ENCODE measurements around the gene TPM4.
"Not testable (repeated sequence)": the region's sequence is repeated elsewhere in the genome, so short reads cannot be mapped to it uniquely, and the experiment has no call there.

Gene TPM4

DNA sequence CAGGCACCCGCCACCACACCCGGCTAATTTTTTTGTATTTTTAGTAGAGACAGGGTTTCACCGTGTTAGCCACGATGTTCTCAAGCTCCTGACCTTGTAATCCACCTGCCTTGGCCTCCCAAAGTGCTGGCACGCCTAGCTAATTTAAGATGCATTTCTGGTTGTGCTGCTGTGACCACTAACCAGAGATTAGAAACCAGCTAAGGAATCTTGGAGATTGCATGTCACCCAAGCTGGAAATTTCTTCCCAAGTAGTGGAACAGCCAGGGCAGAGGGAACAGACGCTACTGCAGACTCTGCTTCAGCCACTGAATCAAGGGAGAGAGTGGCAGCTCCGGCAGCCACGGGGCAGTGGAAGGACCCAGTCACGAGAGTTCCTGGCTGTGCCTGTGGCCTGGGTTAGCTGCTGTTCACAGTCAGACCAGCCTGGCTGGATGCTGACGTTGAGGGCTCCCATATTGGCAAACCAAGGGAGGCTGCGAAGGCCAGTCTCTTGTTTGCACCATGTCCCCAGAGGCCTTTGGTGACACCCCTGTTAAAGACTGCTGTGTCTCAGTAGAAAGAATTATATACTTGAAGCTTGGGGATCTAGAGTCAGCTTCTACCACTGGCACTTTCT lies 7.9 kb downstream of the TPM4 start:
- TF ChIP-seq, protein P1, sequence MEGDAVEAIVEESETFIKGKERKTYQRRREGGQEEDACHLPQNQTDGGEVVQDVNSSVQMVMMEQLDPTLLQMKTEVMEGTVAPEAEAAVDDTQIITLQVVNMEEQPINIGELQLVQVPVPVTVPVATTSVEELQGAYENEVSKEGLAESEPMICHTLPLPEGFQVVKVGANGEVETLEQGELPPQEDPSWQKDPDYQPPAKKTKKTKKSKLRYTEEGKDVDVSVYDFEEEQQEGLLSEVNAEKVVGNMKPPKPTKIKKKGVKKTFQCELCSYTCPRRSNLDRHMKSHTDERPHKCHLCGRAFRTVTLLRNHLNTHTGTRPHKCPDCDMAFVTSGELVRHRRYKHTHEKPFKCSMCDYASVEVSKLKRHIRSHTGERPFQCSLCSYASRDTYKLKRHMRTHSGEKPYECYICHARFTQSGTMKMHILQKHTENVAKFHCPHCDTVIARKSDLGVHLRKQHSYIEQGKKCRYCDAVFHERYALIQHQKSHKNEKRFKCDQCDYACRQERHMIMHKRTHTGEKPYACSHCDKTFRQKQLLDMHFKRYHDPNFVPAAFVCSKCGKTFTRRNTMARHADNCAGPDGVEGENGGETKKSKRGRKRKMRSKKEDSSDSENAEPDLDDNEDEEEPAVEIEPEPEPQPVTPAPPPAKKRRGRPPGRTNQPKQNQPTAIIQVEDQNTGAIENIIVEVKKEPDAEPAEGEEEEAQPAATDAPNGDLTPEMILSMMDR (IDR thresholded peaks at IDR 0.05; ENCODE audit: control extremely low read depth, extremely low read depth, low read depth, missing control alignments): no peak
- ChIA-PET POLR2A (interaction anchor here (0.7 to 4.1 kb wide), 3 partner anchors 8 to 31 kb away, joined by 5 to 22 read pairs (median 5); partner anchors contain the start of gene TPM4), CTCF (interaction anchor here (1.1 to 5.9 kb wide), 9 partner anchors 10 to 101 kb away, joined by 3 to 55 read pairs (median 6); partner anchors contain the start of gene FAM32A)
- DNase-seq (ENCODE audit: extremely low spot score): no peak

DNA sequence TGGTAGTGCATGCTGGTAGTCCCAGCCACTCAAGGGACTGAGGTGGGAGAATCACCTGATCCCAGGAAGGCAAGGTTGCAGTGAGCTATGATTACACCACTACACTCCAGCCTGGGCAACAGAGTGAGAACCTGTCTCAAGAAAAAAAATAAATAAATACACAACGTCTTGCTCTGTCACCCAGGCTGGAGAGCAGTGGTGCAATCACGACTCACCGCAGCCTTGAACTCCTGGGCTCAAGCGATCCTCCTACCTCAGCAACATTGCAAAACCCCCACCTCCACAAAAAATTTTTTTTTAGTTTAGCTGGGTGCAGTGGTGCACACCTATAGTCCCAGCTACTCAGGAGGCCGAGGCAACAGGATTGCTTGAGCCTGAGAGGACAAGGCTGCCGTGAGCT lies 8.8 kb downstream of the TPM4 start:
- DNase-seq (ENCODE audit: extremely low spot score): no peak
- ChIA-PET POLR2A (interaction anchor here (1.5 to 4.1 kb wide), 2 partner anchors 9 to 11 kb away, joined by 5 to 22 read pairs; partner anchors contain the start of gene TPM4), CTCF (interaction anchor here (1.0 to 5.9 kb wide), 7 partner anchors 11 to 64 kb away, joined by 3 to 55 read pairs (median 6); no protein-coding TSS in a partner anchor)

DNA sequence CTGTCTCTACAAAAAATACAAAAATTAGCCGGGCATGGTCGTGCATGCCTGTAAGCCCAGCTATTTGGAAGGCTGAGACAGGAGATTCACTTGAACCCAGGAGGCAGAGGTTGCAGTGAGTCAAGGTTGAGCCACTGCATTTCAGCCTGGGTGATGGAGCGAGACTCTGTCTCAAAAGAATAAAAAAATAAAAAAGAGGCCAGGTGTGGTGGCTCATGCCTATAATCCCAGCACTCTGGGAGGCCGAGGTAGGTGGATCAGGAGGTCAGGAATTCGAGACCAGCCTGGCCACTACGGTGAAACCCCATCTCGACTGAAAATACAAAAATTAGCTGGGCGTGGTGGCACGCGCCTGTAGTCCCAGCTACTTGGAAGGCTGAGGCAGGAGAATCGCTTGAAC lies 11.1 kb downstream of the TPM4 start:
- CTCF ChIA-PET: interaction anchor here (1.1 to 5.9 kb wide), 4 partner anchors 10 to 98 kb away, joined by 4 to 55 read pairs (median 5); partner anchors contain the start of genes FAM32A and TPM4
- not testable (repeated sequence) for DNase-seq (ENCODE audit: extremely low spot score)
- POLR2A ChIA-PET: interaction anchor here (0.7 to 4.1 kb wide), 3 partner anchors 8 to 47 kb away, joined by 3 to 22 read pairs (median 4); partner anchors contain the start of gene TPM4

More for the DNA sequence above, 8.8 kb downstream of the TPM4 start:
- TF ChIP-seq, protein P1 (IDR thresholded peaks at IDR 0.05; ENCODE audit: control extremely low read depth, extremely low read depth, low read depth, missing control alignments): no peak

DNA sequence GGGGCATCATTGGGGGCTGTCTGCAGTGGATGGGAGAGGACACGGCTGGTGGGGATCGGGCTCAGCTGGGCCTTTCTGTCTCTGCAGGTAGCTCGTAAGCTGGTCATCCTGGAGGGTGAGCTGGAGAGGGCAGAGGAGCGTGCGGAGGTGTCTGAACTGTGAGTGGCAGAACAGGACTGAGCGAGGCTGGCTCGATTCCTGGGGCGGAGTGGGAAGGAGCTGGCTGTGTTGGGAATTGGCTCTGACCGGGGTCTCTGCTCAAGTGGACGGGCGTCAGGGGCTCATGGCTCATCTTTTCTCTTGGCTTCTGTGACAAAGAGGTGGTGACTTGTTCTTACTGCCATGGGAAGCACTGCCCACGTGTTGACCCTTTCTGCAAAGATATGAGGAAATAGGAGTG lies 11.6 kb downstream of the TPM4 start:
- POLR2A ChIA-PET: interaction anchor here (0.7 kb wide), 1 partner anchor 46 kb away, joined by 3 read pairs; no protein-coding TSS in a partner anchor
- CTCF ChIA-PET: interaction anchor here (1.3 to 5.9 kb wide), 3 partner anchors 10 to 97 kb away, joined by 3 to 55 read pairs (median 6); partner anchors contain the start of gene FAM32A
- DNase-seq (ENCODE audit: extremely low spot score): no peak
- TF ChIP-seq, protein P1 (IDR thresholded peaks at IDR 0.05; ENCODE audit: control extremely low read depth, extremely low read depth, low read depth, missing control alignments): no peak

DNA sequence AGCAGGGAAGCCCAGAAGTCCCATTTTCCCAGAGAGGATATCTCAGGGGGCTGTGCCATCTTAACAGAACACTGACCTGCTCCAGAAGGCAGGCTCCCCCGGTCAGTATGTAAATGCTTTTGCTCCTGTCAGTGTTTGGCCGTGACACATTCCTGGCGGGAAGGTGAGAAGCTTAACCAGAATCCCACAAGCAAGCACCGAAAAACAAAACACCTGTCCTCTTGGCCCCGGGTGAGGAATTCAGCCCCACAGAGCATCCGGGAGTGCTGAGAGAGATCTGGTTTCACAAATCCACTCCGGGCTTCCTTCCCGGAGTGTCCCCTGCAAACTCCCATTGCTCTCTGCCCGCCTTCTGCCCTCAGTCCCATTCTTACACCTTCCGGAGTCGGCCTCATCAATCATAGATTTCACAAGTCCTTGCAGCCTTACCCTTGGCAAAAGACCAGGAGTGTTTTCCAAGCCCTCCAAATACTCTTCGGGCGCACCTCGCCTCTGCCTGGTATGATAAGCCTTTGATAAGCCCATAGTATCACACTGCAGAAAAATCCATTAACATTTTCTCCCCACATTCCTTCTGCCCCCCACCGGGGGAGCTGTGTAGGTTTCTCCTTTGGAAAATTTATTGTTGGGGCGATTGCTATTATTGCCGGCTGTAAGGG lies 12.2 kb downstream of the TPM4 start:
- DNase-seq (ENCODE audit: extremely low spot score): no peak
- ChIA-PET POLR2A (no interaction called here), CTCF (interaction anchor here (1.3 to 5.9 kb wide), 3 partner anchors 9 to 21 kb away, joined by 3 to 55 read pairs (median 4); no protein-coding TSS in a partner anchor)
- TF ChIP-seq, protein P1 (IDR thresholded peaks at IDR 0.05; ENCODE audit: control extremely low read depth, extremely low read depth, low read depth, missing control alignments): no peak

DNA sequence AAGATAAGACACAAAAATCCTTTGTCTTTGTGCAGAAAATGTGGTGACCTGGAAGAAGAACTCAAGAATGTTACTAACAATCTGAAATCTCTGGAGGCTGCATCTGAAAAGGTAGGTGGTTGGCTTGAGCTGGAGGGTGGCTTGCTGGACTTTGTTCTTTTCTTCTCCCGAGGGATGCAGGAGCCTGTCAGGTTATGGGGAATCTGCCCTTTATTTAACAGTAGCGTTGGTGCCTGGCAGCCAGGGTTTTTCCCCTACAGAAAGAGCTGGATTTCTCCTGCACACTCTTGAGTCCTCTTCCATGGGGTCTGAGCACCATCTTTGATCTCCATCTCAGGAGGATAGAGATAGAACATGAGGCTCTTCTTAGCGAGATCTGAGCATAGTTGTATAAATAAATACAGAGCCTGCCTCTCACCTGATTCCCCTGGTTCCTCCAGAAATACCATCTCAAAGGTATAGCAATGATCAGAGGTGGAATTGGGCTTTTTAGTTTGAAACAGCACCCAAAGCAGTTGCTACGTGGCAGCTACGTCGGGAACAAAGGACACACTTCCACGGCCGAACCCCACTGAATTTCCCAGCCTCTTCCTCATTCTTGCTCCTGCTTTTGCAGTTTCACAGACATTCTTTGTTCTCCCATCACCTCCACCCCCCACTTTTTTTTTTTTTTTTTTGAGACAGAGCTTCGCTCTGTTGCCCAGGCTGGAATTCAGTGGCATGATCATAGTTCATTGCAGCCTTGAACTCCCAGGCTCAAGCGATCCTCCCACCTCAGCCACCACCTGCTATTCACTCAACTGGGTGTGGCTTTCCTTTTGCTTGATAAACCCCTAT lies 12.9 kb downstream of the TPM4 start:
- ChIA-PET CTCF (interaction anchor here (1.2 to 1.5 kb wide), 4 partner anchors 9 to 22 kb away, joined by 3 to 4 read pairs (median 4); no protein-coding TSS in a partner anchor), POLR2A (interaction anchor here (0.6 kb wide), 1 partner anchor 51 kb away, joined by 8 read pairs; no protein-coding TSS in a partner anchor)

More for the DNA sequence above, 12.9 kb downstream of the TPM4 start:
- TF ChIP-seq, protein P1 (IDR thresholded peaks at IDR 0.05; ENCODE audit: control extremely low read depth, extremely low read depth, low read depth, missing control alignments): no peak
- DNase-seq (ENCODE audit: extremely low spot score): no peak
